Measurements from ENCODE around the gene JMY.

Gene JMY

GRCh38 chr5:79235634-79236361 is at the start of gene JMY:
Gene JMY, plus strand, starts transcription at chr5:79236131. Its CDS starts 520 bp downstream, at chr5:79236651.
- peak; percentile 86 for DNase-seq

- DNase-seq = no peak
These were observed 49.5 kb upstream of the JMY start for GRCh38 chr5:79186455-79186854.

- DNase-seq = no peak
These were observed 46.3 kb upstream of the JMY start for GRCh38 chr5:79189439-79190234.

GRCh38 chr5:79190235-79190529 is 45.7 kb upstream of the JMY start:
- DNase-seq = no peak

- no peak for DNase-seq
These were observed 44.5 kb upstream of the JMY start for GRCh38 chr5:79191457-79191856.

GRCh38 chr5:79193643-79194042 is 42.3 kb upstream of the JMY start:
- no peak for DNase-seq

- peak; percentile 5 for DNase-seq
These were observed 35.3 kb upstream of the JMY start for GRCh38 chr5:79200573-79201183.

- DNase-seq = no peak
These were observed 34.7 kb upstream of the JMY start for GRCh38 chr5:79201206-79201605.

GRCh38 chr5:79202076-79202475 is 33.9 kb upstream of the JMY start:
- DNase-seq = no peak

- no peak for DNase-seq
These were observed 30.0 kb upstream of the JMY start for GRCh38 chr5:79205965-79206364.

- DNase-seq = no peak
These were observed 29.4 kb upstream of the JMY start for GRCh38 chr5:79206541-79206940.

- no peak for DNase-seq
These were observed 26.4 kb upstream of the JMY start for GRCh38 chr5:79209505-79209904.

GRCh38 chr5:79224286-79224984 is 11.5 kb upstream of the JMY start:
- no peak for DNase-seq

GRCh38 chr5:79225026-79225425 is 10.9 kb upstream of the JMY start:
- DNase-seq = no peak

GRCh38 chr5:79225441-79225840 is 10.5 kb upstream of the JMY start:
- DNase-seq = no peak

GRCh38 chr5:79227484-79228025 is 8.4 kb upstream of the JMY start:
- no peak for DNase-seq

GRCh38 chr5:79229357-79230174 is 6.4 kb upstream of the JMY start:
- DNase-seq = peak; percentile 53

GRCh38 chr5:79235261-79235633 is 684 bp upstream of the JMY start:
- DNase-seq = peak; percentile 39

- peak; percentile 35 for DNase-seq
These were observed 535 bp downstream of the JMY start for GRCh38 chr5:79236362-79236969.

GRCh38 chr5:79236970-79237739 is 1.2 kb downstream of the JMY start:
- peak; percentile 32 for DNase-seq

Data from CD4-positive, alpha-beta T cell treated with Interleukin-21 for 1 hour (primary cell).